ENCODE data around the gene ARMC6. TPM values are rescaled to one million over a fixed set of nuclear protein-coding genes. Genes with fewer than 3 reads are reported as not detected.

Gene ARMC6
- polyA plus RNA-seq, 1 donor = 26.0 TPM

- no peak for DNase-seq (ENCODE audit: low read depth)
These were observed 21.0 kb downstream of the ARMC6 start for GRCh38 chr19:19054315-19054938.

GRCh38 chr19:19054939-19055440, 21.6 kb downstream of the ARMC6 start:
- no peak for DNase-seq (ENCODE audit: low read depth)

DNA sequence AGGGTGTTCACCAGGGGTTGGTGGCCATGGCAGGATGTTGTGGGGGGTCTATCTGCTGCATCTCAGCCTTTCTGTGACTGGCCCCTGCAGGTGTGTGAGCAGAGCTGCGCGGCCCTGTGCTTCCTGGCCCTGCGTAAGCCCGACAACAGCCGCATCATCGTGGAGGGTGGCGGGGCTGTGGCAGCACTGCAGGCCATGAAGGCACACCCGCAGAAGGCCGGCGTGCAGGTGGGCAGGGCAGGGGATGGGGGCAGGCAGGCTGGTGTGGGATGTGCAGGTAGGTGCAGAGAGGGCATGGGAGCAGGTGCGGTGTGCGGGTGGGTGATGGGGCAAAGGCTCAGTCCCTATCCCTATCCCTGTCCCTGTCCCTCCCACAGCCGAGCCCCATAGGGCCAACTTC, 22.3 kb downstream of the ARMC6 start:
- no peak for DNase-seq (ENCODE audit: low read depth)

DNA sequence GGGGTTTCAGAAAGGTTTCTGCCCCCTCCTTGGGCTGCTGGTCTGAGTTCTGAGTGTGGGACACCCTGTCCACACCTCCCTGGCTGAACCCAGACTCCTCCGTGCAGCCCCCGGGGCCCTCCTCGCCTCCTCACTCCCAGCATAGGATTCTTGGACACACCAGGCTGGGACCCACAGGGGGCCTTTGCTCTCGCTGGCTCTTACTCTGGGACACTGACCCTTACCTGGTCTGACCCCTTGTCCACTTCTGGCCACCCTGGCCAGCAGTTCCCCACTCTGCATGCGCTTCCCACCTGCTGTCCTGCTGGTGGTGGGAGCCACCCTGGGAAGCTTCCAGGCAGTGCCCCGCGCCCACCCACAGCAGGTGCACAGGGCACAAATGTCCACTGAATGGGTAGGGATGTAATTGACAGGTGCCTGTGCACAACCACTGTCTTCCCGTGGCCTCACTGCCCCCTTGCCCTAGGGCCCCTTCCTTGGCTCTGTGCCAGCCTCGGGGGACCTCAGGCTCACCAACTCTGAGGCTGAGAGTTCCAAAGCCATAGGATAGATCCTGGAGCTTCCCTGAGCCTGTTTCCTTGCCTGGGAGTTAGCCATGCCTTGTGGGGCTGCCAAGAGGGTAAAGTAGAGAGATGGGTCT, 23.4 kb downstream of the ARMC6 start:
- DNase-seq (ENCODE audit: low read depth) = no peak

DNA sequence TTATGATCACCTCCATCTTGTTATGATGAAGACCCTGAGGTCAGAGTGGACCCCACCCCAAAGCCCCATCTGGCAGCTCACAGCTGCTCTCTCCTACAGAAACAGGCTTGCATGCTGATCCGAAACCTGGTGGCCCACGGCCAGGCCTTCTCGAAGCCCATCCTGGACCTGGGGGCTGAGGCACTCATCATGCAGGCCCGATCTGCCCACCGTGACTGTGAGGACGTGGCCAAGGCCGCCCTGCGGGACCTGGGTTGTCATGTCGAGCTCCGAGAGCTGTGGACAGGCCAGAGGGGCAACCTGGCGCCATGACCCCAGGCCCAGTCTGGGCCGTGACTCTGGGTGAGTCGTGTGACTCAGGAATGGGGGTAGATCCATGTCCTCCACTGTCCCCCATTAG, 23.9 kb downstream of the ARMC6 start:
- DNase-seq (ENCODE audit: low read depth) = no peak

DNA sequence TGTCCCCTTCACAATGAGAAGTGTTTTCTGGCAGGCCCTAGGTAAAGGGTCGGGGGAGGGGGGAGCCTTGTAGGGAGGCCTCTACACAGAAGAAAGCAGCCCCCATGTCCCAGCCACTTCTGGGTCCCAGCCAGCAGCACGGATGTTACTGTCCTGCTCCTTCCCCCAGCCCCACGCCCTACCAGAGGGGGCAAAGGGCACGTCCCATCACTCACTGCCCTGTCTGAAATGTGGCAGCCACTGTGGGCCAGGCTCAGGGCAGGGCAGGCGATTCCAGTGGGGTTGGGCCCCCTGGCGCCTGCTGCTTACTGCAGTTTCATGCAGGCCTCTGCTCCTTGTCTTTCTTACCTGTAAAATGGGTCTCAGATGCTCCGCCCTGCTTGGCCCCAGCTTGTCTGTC, 24.3 kb downstream of the ARMC6 start:
- DNase-seq (ENCODE audit: low read depth) = no peak

GRCh38 chr19:19059018-19059836, 25.8 kb downstream of the ARMC6 start:
- no peak for DNase-seq (ENCODE audit: low read depth)

DNA sequence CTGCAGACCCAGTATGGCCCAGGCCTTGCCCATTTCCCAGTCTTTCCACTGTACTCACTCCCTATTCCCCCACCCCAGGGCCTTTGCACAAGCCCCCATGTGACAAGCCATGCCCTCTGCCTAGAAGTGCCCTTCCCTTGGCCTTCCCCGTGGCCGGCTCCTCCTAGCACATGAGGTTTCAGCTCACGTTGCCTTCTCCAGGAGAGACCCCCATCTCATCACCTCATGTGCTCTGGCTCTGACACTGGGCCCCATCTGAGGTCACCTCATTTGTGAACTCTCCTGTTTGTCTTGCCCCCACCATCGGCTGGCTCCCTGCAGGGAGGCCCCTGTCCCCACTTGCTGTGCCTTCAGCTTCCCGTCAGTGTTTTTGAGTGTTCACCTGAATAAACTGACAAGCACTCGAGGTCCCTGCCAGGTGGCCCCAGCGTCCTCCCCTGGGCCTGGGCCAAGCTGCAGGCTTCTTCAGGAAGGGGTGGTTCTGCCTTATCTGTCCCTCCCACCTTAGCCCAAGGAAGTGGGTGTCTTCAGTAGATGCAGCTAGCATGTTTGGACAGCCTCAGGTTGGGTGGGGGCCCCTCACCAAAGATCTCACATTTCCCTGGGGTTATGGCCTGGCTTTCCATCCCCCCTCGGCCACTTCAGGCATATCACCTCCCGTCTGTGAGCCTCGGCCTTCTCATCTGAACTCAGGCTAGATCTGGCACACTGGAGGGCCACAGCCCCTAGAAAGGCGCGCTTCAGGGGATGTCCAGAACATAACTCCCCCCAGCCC, 26.6 kb downstream of the ARMC6 start:
- no peak for DNase-seq (ENCODE audit: low read depth)

GRCh38 chr19:19061506-19061905, 28.1 kb downstream of the ARMC6 start:
- DNase-seq (ENCODE audit: low read depth) = no peak

DNA sequence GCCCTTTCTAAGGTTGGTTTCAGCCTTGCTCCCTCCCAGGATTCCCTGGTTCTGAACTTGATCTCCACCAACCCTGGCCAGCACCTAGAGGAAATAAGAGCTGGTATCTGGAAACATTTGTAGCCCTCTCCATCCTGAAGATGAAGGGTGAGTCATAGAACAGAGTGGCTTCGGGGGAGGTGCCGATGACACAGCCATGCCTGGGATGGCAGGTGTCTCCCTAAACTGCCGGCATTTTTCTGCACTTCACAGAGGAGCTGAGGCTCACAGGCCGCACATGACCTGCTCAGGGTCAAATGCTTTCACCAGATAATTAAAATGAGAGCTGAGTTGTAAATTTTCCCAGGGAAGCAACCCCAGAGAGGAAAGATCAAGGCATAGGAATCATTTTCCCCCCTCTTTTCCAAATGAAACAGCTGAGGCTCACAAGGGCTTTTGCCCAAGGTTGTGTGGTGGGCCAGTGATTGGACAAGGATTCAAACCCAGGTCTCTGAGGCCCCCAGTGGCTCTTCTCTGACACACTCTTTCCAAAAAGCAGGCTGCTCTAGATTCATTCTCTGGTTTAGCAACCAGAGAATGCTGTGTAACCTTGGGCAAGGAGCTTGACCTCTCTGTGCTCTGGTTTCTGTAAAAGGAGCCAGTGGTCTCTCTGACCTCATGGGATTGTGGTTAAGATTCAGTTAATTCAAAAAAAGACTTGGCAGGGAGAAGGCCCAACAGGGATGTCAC, 29.2 kb downstream of the ARMC6 start:
- no peak for DNase-seq (ENCODE audit: low read depth)

DNA sequence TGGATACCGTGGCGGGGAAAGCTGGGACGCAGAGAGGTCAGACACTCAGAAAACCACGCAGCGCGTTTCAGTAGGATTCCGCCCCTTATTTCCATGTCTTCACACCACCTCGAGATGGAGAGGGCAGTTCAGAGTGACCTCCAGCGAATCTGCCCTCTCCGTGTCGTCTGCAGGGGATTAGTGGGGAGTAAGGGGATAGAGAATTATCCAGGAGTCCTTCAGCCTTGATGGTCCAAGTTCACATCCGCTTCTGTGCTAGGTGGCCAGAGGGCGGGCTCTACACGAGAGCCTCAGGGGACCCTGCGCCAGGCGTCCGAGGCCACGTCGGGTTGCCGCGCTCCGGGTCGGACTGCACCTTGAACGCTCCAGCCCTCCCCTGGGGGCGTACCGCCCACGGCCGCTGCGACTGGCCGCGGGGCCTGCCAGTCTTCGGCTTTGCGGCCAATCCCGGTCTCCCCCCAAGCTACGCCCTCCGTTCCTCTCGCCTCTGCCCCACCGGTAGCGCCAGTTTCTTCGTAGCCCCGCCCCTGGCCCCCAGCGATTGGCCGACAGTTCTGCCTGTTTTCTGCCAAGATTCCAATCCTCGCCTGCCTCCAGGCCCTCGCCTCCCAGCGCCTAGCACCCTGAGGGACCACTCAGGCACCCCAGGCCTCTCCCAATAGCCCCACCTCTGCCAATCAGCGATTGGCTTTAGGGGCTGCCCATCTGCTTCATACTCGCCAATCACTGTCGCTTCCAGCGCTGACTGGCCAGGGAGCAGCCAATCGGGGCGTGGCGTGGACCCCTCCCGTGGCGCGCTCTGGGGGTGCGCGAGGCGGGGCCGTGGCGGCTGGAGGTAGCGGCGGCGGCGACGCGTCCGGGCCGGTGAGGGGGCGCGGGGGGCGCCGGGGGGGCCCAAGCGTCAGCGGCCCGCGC, 30.0 kb downstream of the ARMC6 start, which contains the start of gene SLC25A42:
TSS of gene SLC25A42 (plus strand) at position 812 of the 915 bp plus-strand sequence. CDS start 32,131 bp downstream, outside the sequence.
- DNase-seq (ENCODE audit: low read depth) = peak; percentile 98

DNA sequence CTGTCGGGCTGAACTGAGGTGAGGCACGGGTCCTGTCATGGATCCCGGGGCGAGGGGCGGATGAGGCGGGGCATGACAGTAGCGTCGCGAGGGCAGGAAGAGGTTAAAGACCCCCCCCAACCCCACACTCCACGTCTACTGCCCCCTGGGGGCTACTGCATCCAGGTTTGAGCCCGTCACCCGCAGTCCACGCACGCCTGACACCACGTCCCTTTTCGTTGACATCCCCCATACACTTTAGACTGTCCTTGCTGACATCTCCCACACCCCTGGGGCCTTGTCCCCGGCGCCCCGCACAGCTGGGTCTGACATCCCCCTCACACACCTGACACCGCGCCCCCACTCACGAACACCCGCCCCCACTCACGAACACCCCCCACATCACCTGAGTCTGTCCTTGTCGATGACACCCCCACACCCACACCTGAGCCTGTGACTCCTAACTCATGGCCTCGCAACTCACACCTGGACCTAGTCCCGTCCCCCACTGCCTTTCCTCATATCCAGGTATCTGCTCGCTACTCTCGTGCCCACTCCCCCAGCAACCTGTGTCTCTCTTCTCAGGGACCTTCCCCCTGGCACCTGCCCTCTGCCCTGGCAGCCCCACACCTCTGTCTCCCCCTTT, 30.8 kb downstream of the ARMC6 start:
- DNase-seq (ENCODE audit: low read depth) = no peak

GRCh38 chr19:19064811-19065745, 31.7 kb downstream of the ARMC6 start:
- DNase-seq (ENCODE audit: low read depth) = no peak

- no peak for DNase-seq (ENCODE audit: low read depth)
These were observed 34.1 kb downstream of the ARMC6 start for GRCh38 chr19:19067276-19068072.

DNA sequence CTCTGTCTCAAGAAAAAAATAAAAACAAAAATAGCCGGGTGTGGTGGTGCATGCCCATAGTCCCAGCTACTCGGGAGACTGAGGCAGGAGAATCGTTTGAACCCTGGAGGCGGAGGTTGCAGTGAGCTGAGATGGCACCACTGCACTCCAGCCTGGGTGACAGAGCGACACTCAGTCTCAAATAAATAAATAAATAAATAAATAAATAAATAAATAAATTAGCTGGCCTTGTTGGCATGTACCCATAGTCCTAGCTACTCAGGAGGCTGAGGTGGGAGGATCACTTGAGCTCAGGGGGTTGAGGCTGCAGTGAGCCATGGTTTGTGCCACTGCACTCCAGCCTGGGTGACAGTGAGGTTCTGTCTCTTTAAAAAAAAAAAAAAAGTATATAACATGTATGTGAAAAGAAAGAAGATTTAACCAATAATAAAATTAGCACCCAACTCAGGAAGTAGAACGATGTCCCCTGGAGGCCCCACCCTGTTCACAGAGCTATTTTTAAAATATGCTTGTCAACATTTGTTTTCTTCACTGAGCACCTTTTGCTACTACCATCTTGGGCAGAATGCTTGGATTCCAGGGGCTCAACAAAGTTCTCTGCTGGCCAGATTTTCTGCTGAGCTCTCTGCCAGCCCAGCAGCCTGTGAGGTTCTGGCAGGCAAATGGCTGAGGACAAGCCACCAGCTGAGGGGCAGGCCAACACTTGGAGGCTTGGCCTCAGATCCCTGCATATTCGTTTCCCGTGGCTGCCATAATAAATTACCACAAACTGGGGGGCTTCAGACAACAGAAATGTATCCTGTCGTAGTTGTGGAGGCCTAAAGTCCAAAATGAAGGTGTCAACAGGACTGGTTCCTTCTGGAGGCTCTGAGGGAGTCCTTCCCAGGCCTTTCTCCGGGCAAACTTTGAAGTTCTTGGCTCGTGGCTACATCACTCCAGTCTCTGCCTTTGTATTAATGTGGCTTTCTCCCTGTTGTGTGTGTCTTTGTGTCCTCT, 35.6 kb downstream of the ARMC6 start:
- DNase-seq (ENCODE audit: low read depth) = no peak

DNA sequence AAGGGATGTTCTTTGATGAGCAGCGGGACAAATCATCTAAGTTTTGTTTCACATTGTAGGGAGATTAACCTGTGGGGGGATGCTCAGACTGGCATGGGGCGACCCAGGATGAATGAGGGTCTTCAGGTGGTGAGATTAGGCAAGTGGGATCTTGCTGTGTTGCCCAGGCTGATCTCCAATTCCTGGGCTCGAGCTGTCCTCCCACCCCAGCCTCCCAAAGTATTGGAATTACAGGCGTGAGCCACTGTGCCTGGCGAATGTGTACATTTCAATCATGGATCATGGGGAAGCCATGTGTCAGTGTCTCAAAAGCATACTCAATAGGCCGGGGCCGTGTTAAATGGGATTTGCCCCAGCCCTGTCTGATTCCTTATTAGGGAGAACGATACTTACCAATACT, 38.5 kb downstream of the ARMC6 start:
- DNase-seq (ENCODE audit: low read depth) = no peak

Measured in forelimb muscle (tissue), 1 donor.